ENCODE data around the gene MAP3K3.
A peak's percentile ranks its signal among the peaks of the same experiment; 100 is the strongest.

The MAP3K3 gene

GRCh38 chr17:63621229-63621683 is 961 bp upstream of the MAP3K3 start:
- POLR2A ChIA-PET, result interaction anchor here (0.9 to 2.5 kb wide), 28 partner anchors 10 to 223 kb away, joined by 3 to 32 read pairs (median 6); partner anchors contain the start of genes DCAF7, PSMC5 and TACO1
- Histone ChIP-seq H3K27ac (ENCODE audit: extremely low read depth, low read depth, low read length) (peak overlapping the region; percentile 87), H3K9me3 (ENCODE audit: control insufficient read depth, insufficient read depth, low read depth, low read length) (no peaks in the 10 kb centered on the region), H3K36me3 (ENCODE audit: control insufficient read depth in 2 of 2, insufficient read depth in 1 of 2, low read length in 2 of 2) (no peaks in the 10 kb centered on the region), H3K4me1 (ENCODE audit: control insufficient read depth, insufficient read depth, low read length) (peaks cover 11% of the 10 kb centered on the region), H3K4me3 (ENCODE audit: low read depth, low read length) (peak overlapping the region; percentile 77)
- no peak for TF ChIP-seq KLF16 (tag by site-specific recombination; IDR thresholded peaks at IDR 0.05)
- 0 out of 2 replicates have a peak, but pooled peaks have one; percentile 59 for TF ChIP-seq ZFP37 (tag by site-specific recombination; IDR thresholded peaks at IDR 0.05)
- CTCF ChIA-PET, result interaction anchor here (1.0 to 3.4 kb wide), 4 partner anchors 10 to 196 kb away, joined by 3 to 28 read pairs (median 4); no protein-coding TSS in a partner anchor

GRCh38 chr17:63622574-63623390 is 565 bp downstream of the MAP3K3 start:
- Histone ChIP-seq H3K4me1 (ENCODE audit: control insufficient read depth, insufficient read depth, low read length) (peaks cover 13% of the 10 kb centered on the region), H3K27ac (ENCODE audit: extremely low read depth, low read depth, low read length) (peak overlapping the region; percentile 89), H3K36me3 (ENCODE audit: control insufficient read depth in 2 of 2, insufficient read depth in 1 of 2, low read length in 2 of 2) (no peaks in the 10 kb centered on the region; a peak in 1 of 3 replicates), H3K9me3 (ENCODE audit: control insufficient read depth, insufficient read depth, low read depth, low read length) (no peaks in the 10 kb centered on the region), H3K4me3 (ENCODE audit: low read depth, low read length) (peak overlapping the region; percentile 93)
- CTCF ChIA-PET, result interaction anchor here (0.6 to 3.4 kb wide), 4 partner anchors 11 to 197 kb away, joined by 3 to 28 read pairs (median 5); no protein-coding TSS in a partner anchor
- POLR2A ChIA-PET, result interaction anchor here (0.7 to 2.5 kb wide), 37 partner anchors 7 to 882 kb away, joined by 3 to 32 read pairs (median 5); partner anchors contain the start of genes ACE, CCDC47, DDX42 and LIMD2
- TF ChIP-seq SP7 (tag by site-specific recombination; IDR thresholded peaks at IDR 0.05), result no peak
- TF ChIP-seq KLF16 (tag by site-specific recombination; IDR thresholded peaks at IDR 0.05), result 0 out of 2 replicates have a peak, but pooled peaks have one; percentile 40
- peak; percentile 34; the same call in 1 of the 2 replicates for TF ChIP-seq ZSCAN30 (tag by site-specific recombination; IDR thresholded peaks at IDR 0.05)
- peak; percentile 82 for TF ChIP-seq ZNF335 (tag by site-specific recombination; conservative IDR thresholded peaks at IDR 0.05)
- TF ChIP-seq ZNF792 (tag by site-specific recombination; IDR thresholded peaks at IDR 0.05), result no peak
- no peak for TF ChIP-seq TCF7L2 (IDR thresholded peaks at IDR 0.05; ENCODE audit: borderline replicate concordance, low read depth, low read length)
- peak; percentile 85; the same call in 1 of the 2 replicates for TF ChIP-seq ZBTB20 (tag by site-specific recombination; IDR thresholded peaks at IDR 0.05)
- no peak for TF ChIP-seq ZNF76 (tag by site-specific recombination; IDR thresholded peaks at IDR 0.05; ENCODE audit: borderline replicate concordance, low read depth)
- TF ChIP-seq ZNF239 (tag by site-specific recombination; IDR thresholded peaks at IDR 0.05), result no peak
- TF ChIP-seq ZBTB7A (tag by site-specific recombination; IDR thresholded peaks at IDR 0.05; ENCODE audit: low read depth), result no peak
- TF ChIP-seq ZNF561 (tag by site-specific recombination; IDR thresholded peaks at IDR 0.05; ENCODE audit: borderline replicate concordance), result no peak
- TF ChIP-seq SP2 (tag by site-specific recombination; IDR thresholded peaks at IDR 0.05), result peak; percentile 44; the same call in 1 of the 2 replicates
- TF ChIP-seq ZNF501 (tag by site-specific recombination; IDR thresholded peaks at IDR 0.05), result 0 out of 2 replicates have a peak, but pooled peaks have one; percentile 33
- TF ChIP-seq BCL11B (tag by site-specific recombination; IDR thresholded peaks at IDR 0.05; ENCODE audit: low read depth), result no peak
- TF ChIP-seq SCRT1 (tag by site-specific recombination; IDR thresholded peaks at IDR 0.05; ENCODE audit: borderline replicate concordance), result no peak
- no peak for TF ChIP-seq ZNF48 (tag by site-specific recombination; IDR thresholded peaks at IDR 0.05)
- no peak for TF ChIP-seq ZNF10 (tag by site-specific recombination; IDR thresholded peaks at IDR 0.05)
- TF ChIP-seq ZIC2 (tag by site-specific recombination; IDR thresholded peaks at IDR 0.05), result peak; percentile 69
- TF ChIP-seq REST (tag by site-specific recombination; IDR thresholded peaks at IDR 0.05), result peak; percentile 63
- TF ChIP-seq ZNF560 (tag by site-specific recombination; IDR thresholded peaks at IDR 0.05; ENCODE audit: borderline replicate concordance), result no peak
- no peak for TF ChIP-seq ZNF529 (tag by site-specific recombination; IDR thresholded peaks at IDR 0.05; ENCODE audit: insufficient replicate concordance)
- TF ChIP-seq ZNF132 (tag by site-specific recombination; IDR thresholded peaks at IDR 0.05; ENCODE audit: borderline replicate concordance), result no peak
- peak; percentile 88 for TF ChIP-seq PATZ1 (tag by site-specific recombination; IDR thresholded peaks at IDR 0.05)
- no peak for TF ChIP-seq ZFP41 (tag by site-specific recombination; IDR thresholded peaks at IDR 0.05; ENCODE audit: borderline replicate concordance)

Measured in HEK293 (cell line).